IMR-90 (cell line): ENCODE results near the gene ALDH3B2. TPM values are rescaled to one million over a fixed set of nuclear protein-coding genes. Genes with fewer than 3 reads are reported as not detected.

Experiments
- ATAC-seq: fragments of 200-7000 bp; cut with Tn5 transposase; 2 replicates; pipeline ENCODE4 v1.9.1; 2020; ENCODE audit warnings: low read depth, mild to moderate bottlenecking, moderate library complexity
- BruUV-seq: library from RNA; stranded (reverse); fragments of 400-500 nt; replicated peaks from 2 replicates; lab custom pipeline; 2021; lab: Mats Ljungman, UMichigan
- CTCF ChIA-PET: fragments of 300-600 bp; formaldehyde crosslinking; extraction: SDS; loops from one replicate; lab custom pipeline; 2021; ENCODE audit warnings: antibody characterized with exemption; lab: Yijun Ruan, JAX
- POLR2A ChIA-PET: fragments of 300-600 bp; sonication (Branson Sonifier 250); formaldehyde crosslinking; loops from one replicate; lab custom pipeline; 2022; ENCODE audit warnings: antibody characterized with exemption; ENCODE audit not compliant: unreplicated experiment; lab: Charles Lee
- DNase-seq: peaks from one replicate; pipeline ENCODE4 v3.0.0; 2013
- H2AFZ ChIP-seq: replicated peaks from 2 replicates; pipeline ENCODE3; 2013; ENCODE audit warnings: low read length, mild to moderate bottlenecking; ENCODE audit not compliant: poor library complexity
- H2AK5ac ChIP-seq: 2 replicates; pipeline ENCODE4 v1.6.1; 2013; ENCODE audit warnings: low read depth, low read length, inconsistent platforms
- H2AK9ac ChIP-seq: replicated peaks from 2 replicates; pipeline ENCODE3; 2013; ENCODE audit warnings: mild to moderate bottlenecking, low read depth, low read length, moderate library complexity; ENCODE audit not compliant: poor library complexity
- H2BK120ac ChIP-seq: 2 replicates; pipeline ENCODE4 v1.6.1; 2013; ENCODE audit warnings: low read depth, low read length, inconsistent platforms
- H2BK15ac ChIP-seq: 3 replicates; pipeline ENCODE4 v1.6.1; 2013; ENCODE audit warnings: low read depth, low read length, inconsistent platforms
- H2BK20ac ChIP-seq: 2 replicates; pipeline ENCODE4 v1.6.1; 2013; ENCODE audit warnings: low read depth, mild to moderate bottlenecking, inconsistent platforms, low read length, moderate library complexity
- H2BK5ac ChIP-seq: 2 replicates; pipeline ENCODE4 v1.6.1; 2013; ENCODE audit warnings: mild to moderate bottlenecking, low read depth, low read length, inconsistent platforms; ENCODE audit not compliant: poor library complexity, severe bottlenecking
- H3K14ac ChIP-seq: replicated peaks from 2 replicates; pipeline ENCODE4 v1.6.1; 2013; ENCODE audit warnings: low read depth, low read length, inconsistent platforms
- H3K18ac ChIP-seq: 2 replicates; pipeline ENCODE4 v1.6.1; 2013; ENCODE audit warnings: low read depth, low read length, control low read depth
- H3K23ac ChIP-seq: 2 replicates; pipeline ENCODE4 v1.6.1; 2013; ENCODE audit warnings: low read depth, low read length, inconsistent platforms
- H3K27ac ChIP-seq: 2 replicates; pipeline ENCODE4 v1.5.1; 2013; ENCODE audit warnings: mild to moderate bottlenecking, control low read depth, low read length; ENCODE audit not compliant: insufficient read depth
- H3K27me3 ChIP-seq: 2 replicates; pipeline ENCODE4 v1.6.1; 2013; ENCODE audit warnings: low read length; ENCODE audit not compliant: control insufficient read depth, insufficient read depth
- H3K36me3 ChIP-seq: 2 replicates; pipeline ENCODE4 v1.6.1; 2013; ENCODE audit warnings: low read length, mixed read lengths; ENCODE audit not compliant: control insufficient read depth, insufficient read depth
- H3K4ac ChIP-seq: 2 replicates; pipeline ENCODE4 v1.6.1; 2013; ENCODE audit warnings: low read depth, low read length, inconsistent platforms
- H3K4me1 ChIP-seq: 2 replicates; pipeline ENCODE4 v1.6.1; 2013; ENCODE audit warnings: low read length, mixed read lengths; ENCODE audit not compliant: control insufficient read depth, insufficient read depth
- H3K4me2 ChIP-seq: 2 replicates; pipeline ENCODE4 v1.6.1; 2013; ENCODE audit warnings: low read depth, mild to moderate bottlenecking, control low read depth, low read length, moderate library complexity
- H3K4me3 ChIP-seq: 2 replicates; pipeline ENCODE4 v1.5.1; 2013; ENCODE audit warnings: low read depth, mild to moderate bottlenecking, control low read depth, low read length, moderate library complexity; ENCODE audit not compliant: insufficient read depth
- H3K56ac ChIP-seq: 2 replicates; pipeline ENCODE4 v1.6.1; 2013; ENCODE audit warnings: low read length, inconsistent platforms; ENCODE audit not compliant: insufficient read depth; ENCODE audit errors: extremely low read depth
- H3K79me1 ChIP-seq, 2 experiments: 2 replicates each; pipeline ENCODE4 v1.6.1; 2013; ENCODE audit warnings: low read length in 2 of 2, inconsistent platforms in 1 of 2, low read depth in 1 of 2
- H3K9ac ChIP-seq: 2 replicates; pipeline ENCODE4 v1.6.1; 2013; ENCODE audit warnings: low read depth, low read length, control low read depth
- H3K9me1 ChIP-seq: 2 replicates; pipeline ENCODE4 v1.6.1; 2013; ENCODE audit warnings: low read length, inconsistent platforms; ENCODE audit not compliant: insufficient read depth
- H3K9me3 ChIP-seq: 2 replicates; pipeline ENCODE4 v1.6.1; 2013; ENCODE audit warnings: low read length; ENCODE audit not compliant: control insufficient read depth, insufficient read depth
- H4K20me1 ChIP-seq: 2 replicates; pipeline ENCODE4 v1.6.1; 2013; ENCODE audit warnings: low read length, inconsistent platforms; ENCODE audit not compliant: insufficient read depth
- H4K5ac ChIP-seq: 2 replicates; pipeline ENCODE4 v1.6.1; 2013; ENCODE audit warnings: mild to moderate bottlenecking, low read depth, low read length, control low read depth
- H4K8ac ChIP-seq, 2 experiments: 2 replicates each; pipeline ENCODE4 v1.6.1; 2013; ENCODE audit warnings: low read depth in 2 of 2, low read length in 2 of 2, control low read depth in 1 of 2, inconsistent platforms in 1 of 2
- H4K91ac ChIP-seq: 2 replicates; pipeline ENCODE4 v1.6.1; 2013; ENCODE audit warnings: low read depth, low read length, inconsistent platforms; ENCODE audit not compliant: insufficient read depth
- BHLHE40 ChIP-seq: fragments of 150-350 bp; IDR thresholded peaks from 2 replicates; pipeline ENCODE4 v1.6.1; 2016; ENCODE audit warnings: mild to moderate bottlenecking, low read depth, low read length
- CHD1 ChIP-seq: IDR thresholded peaks from 2 replicates; pipeline ENCODE4 v1.6.1; 2012; ENCODE audit warnings: low read depth, low read length, improper control_type of control experiment
- FOS ChIP-seq: fragments of 150-350 bp; IDR thresholded peaks from 2 replicates; pipeline ENCODE4 v1.6.1; 2016; ENCODE audit warnings: low read depth, low read length
- NFE2L2 ChIP-seq: fragments of 150-350 bp; IDR thresholded peaks from 2 replicates; pipeline ENCODE4 v1.6.1; 2016; ENCODE audit warnings: low read depth, mild to moderate bottlenecking, low read length
- RCOR1 ChIP-seq: IDR thresholded peaks from 2 replicates; pipeline ENCODE4 v1.6.1; 2012; ENCODE audit warnings: mild to moderate bottlenecking, low read length, improper control_type of control experiment; ENCODE audit not compliant: insufficient replicate concordance
- RFX5 ChIP-seq: IDR thresholded peaks from 2 replicates; pipeline ENCODE4 v1.8.0; 2012; ENCODE audit warnings: low read depth, mild to moderate bottlenecking, low read length, moderate library complexity
- SMC3 ChIP-seq: fragments of 150-350 bp; IDR thresholded peaks from 2 replicates; pipeline ENCODE4 v1.6.1; 2016; ENCODE audit warnings: low read depth, mild to moderate bottlenecking, antibody characterized with exemption, low read length, moderate library complexity
- WGBS, 2 experiments: methylation state at CpG; one replicate each; pipeline versions ENCODE4 v1.1.5 to v1.1.7; 2013; ENCODE audit warnings: missing lambda C conversion rate in 2 of 2; ENCODE audit not compliant: insufficient read length in 1 of 2; ENCODE audit errors: extremely low coverage in 2 of 2; 5-methylcytosine and 5-hydroxymethylcytosine counted together
- dilution Hi-C: fragments of 300-500 bp; cut with HindIII; formaldehyde crosslinking; loops from one replicate; pipeline ENCODE4 v1.14.3; 2018; ENCODE audit warnings: low sequenced_read_pairs; ENCODE audit not compliant: unreplicated experiment
- in situ Hi-C: fragments of 300-500 bp; cut with MboI; formaldehyde crosslinking; loops from 3 replicates; pipeline ENCODE4 v1.14.3; 2019; ENCODE audit warnings: low sequenced_read_pairs, inconsistent platforms, mixed read lengths
- intact Hi-C: fragments of 100-400 bp; cut with micrococcal nuclease; formaldehyde crosslinking; loops from 2 replicates; pipeline ENCODE4 v1.10.0; 2022
- polyA plus RNA-seq, 3 experiments: library from polyadenylated mRNA; depleted of rRNA; stranded (reverse); fragments of >200 nt; gene quantifications; 2 replicates each; pipeline ENCODE4 v1.2.3, GENCODE V29; 2012; ENCODE audit warnings: low replicate concordance in 1 of 3
- total RNA-seq: library from RNA; depleted of rRNA; stranded (reverse); fragments of >200 nt; gene quantifications from 2 replicates; pipeline ENCODE4 v1.2.3, GENCODE V29; 2012
- TF ChIP-seq, protein P1 (sequence below): fragments of 150-350 bp; IDR thresholded peaks from 2 replicates; pipeline ENCODE4 v1.6.1; 2017; ENCODE audit warnings: mild to moderate bottlenecking, antibody characterized with exemption, low read length, low read depth
- TF ChIP-seq, protein P2 (sequence below): conservative IDR thresholded peaks from 2 replicates; pipeline ENCODE4 v1.5.1; 2012; ENCODE audit warnings: mild to moderate bottlenecking, low read depth, low read length, improper control_type of control experiment
- TF ChIP-seq, protein P3 (sequence below): fragments of 150-350 bp; IDR thresholded peaks from 2 replicates; pipeline ENCODE4 v1.6.1; 2016; ENCODE audit warnings: low read depth, mild to moderate bottlenecking, low read length, moderate library complexity, borderline replicate concordance

ALDH3B2 gene
- total and polyA plus RNA-seq, 2 of the 4 experiments (the other 2 are of a cell fraction), result not detected

DNA sequence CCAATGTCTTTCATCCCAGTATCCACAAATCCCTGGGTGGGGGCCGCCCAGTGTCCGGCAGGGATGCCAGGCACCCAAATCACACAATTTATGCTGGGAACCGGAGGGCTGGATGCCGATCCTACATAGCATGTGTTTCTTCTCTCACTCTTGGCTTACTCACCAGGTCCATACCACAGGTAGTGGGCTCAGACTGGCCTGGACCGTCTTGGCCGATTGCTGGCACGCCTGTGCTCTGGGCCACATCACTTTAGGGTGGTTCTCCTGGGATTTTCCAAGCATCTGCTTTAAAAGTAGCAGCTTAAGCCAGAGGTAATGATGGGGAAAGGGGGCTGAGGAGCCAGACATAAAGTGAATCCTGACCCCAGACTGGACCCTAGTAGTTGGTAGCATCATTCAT lies 22.6 kb upstream of the ALDH3B2 start:
- H3K4ac ChIP-seq, result no peak overlapping the region
- H2BK5ac ChIP-seq, result no peak overlapping the region
- H3K18ac ChIP-seq, result no peak overlapping the region
- no peak overlapping the region for H3K56ac ChIP-seq
- H4K5ac ChIP-seq, result no peak overlapping the region
- no peak overlapping the region for H3K4me2 ChIP-seq
- no peak overlapping the region for H2BK20ac ChIP-seq
- dilution Hi-C loops, result no loop called here
- no peak overlapping the region for H2BK15ac ChIP-seq
- H3K9me1 ChIP-seq, result no peaks in the 10 kb centered on the region
- DNase-seq, result no peak
- no peaks in the 10 kb centered on the region for H3K36me3 ChIP-seq
- intact Hi-C loops, result no loop called here
- ChIA-PET POLR2A (no interaction called here), CTCF (no interaction called here)
- H3K14ac ChIP-seq, result no peak overlapping the region
- H4K20me1 ChIP-seq, result no peaks in the 10 kb centered on the region
- H3K27me3 ChIP-seq, result peaks cover 19% of the 10 kb centered on the region
- H4K8ac ChIP-seq, result no peak overlapping the region
- no peak overlapping the region for H2AK5ac ChIP-seq
- BruUV-seq, result no TSS peak
- TF ChIP-seq BHLHE40 (no peak), RCOR1 (no peak), SMC3 (no peak), CHD1 (no peak), FOS (no peak), RFX5 (no peak), NFE2L2 (no peak)
- TF ChIP-seq, protein P1, sequence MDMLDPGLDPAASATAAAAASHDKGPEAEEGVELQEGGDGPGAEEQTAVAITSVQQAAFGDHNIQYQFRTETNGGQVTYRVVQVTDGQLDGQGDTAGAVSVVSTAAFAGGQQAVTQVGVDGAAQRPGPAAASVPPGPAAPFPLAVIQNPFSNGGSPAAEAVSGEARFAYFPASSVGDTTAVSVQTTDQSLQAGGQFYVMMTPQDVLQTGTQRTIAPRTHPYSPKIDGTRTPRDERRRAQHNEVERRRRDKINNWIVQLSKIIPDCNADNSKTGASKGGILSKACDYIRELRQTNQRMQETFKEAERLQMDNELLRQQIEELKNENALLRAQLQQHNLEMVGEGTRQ, result no peak
- TF ChIP-seq, protein P2, sequence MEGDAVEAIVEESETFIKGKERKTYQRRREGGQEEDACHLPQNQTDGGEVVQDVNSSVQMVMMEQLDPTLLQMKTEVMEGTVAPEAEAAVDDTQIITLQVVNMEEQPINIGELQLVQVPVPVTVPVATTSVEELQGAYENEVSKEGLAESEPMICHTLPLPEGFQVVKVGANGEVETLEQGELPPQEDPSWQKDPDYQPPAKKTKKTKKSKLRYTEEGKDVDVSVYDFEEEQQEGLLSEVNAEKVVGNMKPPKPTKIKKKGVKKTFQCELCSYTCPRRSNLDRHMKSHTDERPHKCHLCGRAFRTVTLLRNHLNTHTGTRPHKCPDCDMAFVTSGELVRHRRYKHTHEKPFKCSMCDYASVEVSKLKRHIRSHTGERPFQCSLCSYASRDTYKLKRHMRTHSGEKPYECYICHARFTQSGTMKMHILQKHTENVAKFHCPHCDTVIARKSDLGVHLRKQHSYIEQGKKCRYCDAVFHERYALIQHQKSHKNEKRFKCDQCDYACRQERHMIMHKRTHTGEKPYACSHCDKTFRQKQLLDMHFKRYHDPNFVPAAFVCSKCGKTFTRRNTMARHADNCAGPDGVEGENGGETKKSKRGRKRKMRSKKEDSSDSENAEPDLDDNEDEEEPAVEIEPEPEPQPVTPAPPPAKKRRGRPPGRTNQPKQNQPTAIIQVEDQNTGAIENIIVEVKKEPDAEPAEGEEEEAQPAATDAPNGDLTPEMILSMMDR, result no peak
- TF ChIP-seq, protein P3, sequence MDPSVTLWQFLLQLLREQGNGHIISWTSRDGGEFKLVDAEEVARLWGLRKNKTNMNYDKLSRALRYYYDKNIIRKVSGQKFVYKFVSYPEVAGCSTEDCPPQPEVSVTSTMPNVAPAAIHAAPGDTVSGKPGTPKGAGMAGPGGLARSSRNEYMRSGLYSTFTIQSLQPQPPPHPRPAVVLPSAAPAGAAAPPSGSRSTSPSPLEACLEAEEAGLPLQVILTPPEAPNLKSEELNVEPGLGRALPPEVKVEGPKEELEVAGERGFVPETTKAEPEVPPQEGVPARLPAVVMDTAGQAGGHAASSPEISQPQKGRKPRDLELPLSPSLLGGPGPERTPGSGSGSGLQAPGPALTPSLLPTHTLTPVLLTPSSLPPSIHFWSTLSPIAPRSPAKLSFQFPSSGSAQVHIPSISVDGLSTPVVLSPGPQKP, result no peak
- no peak overlapping the region for H3K23ac ChIP-seq
- no peak overlapping the region for H3K9ac ChIP-seq
- in situ Hi-C loops, result no loop called here
- no CpG with 5 or more reads among the region's 7 CpGs for WGBS, 2 experiments
- H3K4me1 ChIP-seq, result no peaks in the 10 kb centered on the region
- H3K27ac ChIP-seq, result no peak overlapping the region
- H2BK120ac ChIP-seq, result no peak overlapping the region
- no peak overlapping the region for H2AK9ac ChIP-seq
- no peaks in the 10 kb centered on the region for H3K79me1 ChIP-seq
- no peak overlapping the region for H3K4me3 ChIP-seq
- no peak for ATAC-seq
- H4K91ac ChIP-seq, result no peak overlapping the region
- no peak overlapping the region for H2AFZ ChIP-seq
- 0 out of 2 replicates have a peak, but pooled peaks cover 1% of the 10 kb centered on the region for H3K9me3 ChIP-seq
